GM23338 (cell line): ENCODE data around the gene GNAS.

Source experiments
- CREB1 ChIP-seq: fragments of 250-450 bp; sonication (Bioruptor Pico); IDR thresholded peaks from 2 replicates; pipeline ENCODE4 v1.5.0; 2020; ENCODE audit warnings: low read depth, mild to moderate bottlenecking, moderate library complexity
- CTCF ChIP-seq, 2 experiments: fragments of 200-600 bp in 1 of 2; sonication (generic) in 1 of 2; conservative IDR thresholded peaks; 2 replicates each; pipeline versions ENCODE4 v1.5.1 to v1.6.1; 2016 to 2017; ENCODE audit warnings: antibody characterized with exemption in 2 of 2, low read depth in 2 of 2, mild to moderate bottlenecking in 2 of 2, moderate library complexity in 1 of 2
- EZH2 ChIP-seq: fragments of 200-600 bp; sonication (generic); IDR thresholded peaks from one replicate; pipeline ENCODE4 v1.8.0; 2017; ENCODE audit warnings: antibody characterized with exemption, mild to moderate bottlenecking, low read depth; ENCODE audit not compliant: unreplicated experiment
- EZH2phosphoT487 ChIP-seq: fragments of 200-600 bp; sonication (generic); IDR thresholded peaks from one replicate; pipeline ENCODE4 v1.8.1; 2018; ENCODE audit warnings: antibody characterized with exemption; ENCODE audit not compliant: unreplicated experiment
- NANOG ChIP-seq: IDR thresholded peaks from 2 replicates; pipeline ENCODE4 v1.6.1; 2016; ENCODE audit warnings: antibody characterized with exemption, borderline replicate concordance
- POLR2AphosphoS5 ChIP-seq: IDR thresholded peaks from 2 replicates; pipeline ENCODE4 v1.6.1; 2016; ENCODE audit warnings: antibody characterized with exemption, low read depth
- TF ChIP-seq, protein P1 (sequence below): IDR thresholded peaks from 2 replicates; pipeline ENCODE4 v1.6.1; 2016; ENCODE audit warnings: antibody characterized with exemption
- TF ChIP-seq, protein P2 (sequence below): IDR thresholded peaks from one replicate; pipeline ENCODE4 v1.6.1; 2018; ENCODE audit warnings: antibody characterized with exemption; ENCODE audit not compliant: unreplicated experiment

GRCh38 chr20:58938541-58938940 is 86.0 kb downstream of the GNAS start:
- TF ChIP-seq CTCF (conservative IDR thresholded peaks at IDR 0.05; ENCODE audit: low read depth in 2 of 2) (no peak), EZH2 (no peak), CREB1 (no peak), POLR2AphosphoS5 (no peak), EZH2phosphoT487 (no peak), NANOG (no peak)
- TF ChIP-seq, protein P1, sequence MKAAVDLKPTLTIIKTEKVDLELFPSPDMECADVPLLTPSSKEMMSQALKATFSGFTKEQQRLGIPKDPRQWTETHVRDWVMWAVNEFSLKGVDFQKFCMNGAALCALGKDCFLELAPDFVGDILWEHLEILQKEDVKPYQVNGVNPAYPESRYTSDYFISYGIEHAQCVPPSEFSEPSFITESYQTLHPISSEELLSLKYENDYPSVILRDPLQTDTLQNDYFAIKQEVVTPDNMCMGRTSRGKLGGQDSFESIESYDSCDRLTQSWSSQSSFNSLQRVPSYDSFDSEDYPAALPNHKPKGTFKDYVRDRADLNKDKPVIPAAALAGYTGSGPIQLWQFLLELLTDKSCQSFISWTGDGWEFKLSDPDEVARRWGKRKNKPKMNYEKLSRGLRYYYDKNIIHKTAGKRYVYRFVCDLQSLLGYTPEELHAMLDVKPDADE, result no peak
- TF ChIP-seq, protein P2, sequence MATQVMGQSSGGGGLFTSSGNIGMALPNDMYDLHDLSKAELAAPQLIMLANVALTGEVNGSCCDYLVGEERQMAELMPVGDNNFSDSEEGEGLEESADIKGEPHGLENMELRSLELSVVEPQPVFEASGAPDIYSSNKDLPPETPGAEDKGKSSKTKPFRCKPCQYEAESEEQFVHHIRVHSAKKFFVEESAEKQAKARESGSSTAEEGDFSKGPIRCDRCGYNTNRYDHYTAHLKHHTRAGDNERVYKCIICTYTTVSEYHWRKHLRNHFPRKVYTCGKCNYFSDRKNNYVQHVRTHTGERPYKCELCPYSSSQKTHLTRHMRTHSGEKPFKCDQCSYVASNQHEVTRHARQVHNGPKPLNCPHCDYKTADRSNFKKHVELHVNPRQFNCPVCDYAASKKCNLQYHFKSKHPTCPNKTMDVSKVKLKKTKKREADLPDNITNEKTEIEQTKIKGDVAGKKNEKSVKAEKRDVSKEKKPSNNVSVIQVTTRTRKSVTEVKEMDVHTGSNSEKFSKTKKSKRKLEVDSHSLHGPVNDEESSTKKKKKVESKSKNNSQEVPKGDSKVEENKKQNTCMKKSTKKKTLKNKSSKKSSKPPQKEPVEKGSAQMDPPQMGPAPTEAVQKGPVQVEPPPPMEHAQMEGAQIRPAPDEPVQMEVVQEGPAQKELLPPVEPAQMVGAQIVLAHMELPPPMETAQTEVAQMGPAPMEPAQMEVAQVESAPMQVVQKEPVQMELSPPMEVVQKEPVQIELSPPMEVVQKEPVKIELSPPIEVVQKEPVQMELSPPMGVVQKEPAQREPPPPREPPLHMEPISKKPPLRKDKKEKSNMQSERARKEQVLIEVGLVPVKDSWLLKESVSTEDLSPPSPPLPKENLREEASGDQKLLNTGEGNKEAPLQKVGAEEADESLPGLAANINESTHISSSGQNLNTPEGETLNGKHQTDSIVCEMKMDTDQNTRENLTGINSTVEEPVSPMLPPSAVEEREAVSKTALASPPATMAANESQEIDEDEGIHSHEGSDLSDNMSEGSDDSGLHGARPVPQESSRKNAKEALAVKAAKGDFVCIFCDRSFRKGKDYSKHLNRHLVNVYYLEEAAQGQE, result no peak
